Inflammatory macrophage treated with lipopolysaccharide for 1 hour (primary cell): ENCODE results near the gene DENND5B.
"Not testable (repeated sequence)": the region's sequence is repeated elsewhere in the genome, so short reads cannot be mapped to it uniquely, and the experiment has no call there.

ENCODE experiments used
- DNase-seq, 2 donors: peaks; one replicate each; pipeline ENCODE4 v3.0.0-alpha.2; 2020 to 2022

DENND5B gene

DNA sequence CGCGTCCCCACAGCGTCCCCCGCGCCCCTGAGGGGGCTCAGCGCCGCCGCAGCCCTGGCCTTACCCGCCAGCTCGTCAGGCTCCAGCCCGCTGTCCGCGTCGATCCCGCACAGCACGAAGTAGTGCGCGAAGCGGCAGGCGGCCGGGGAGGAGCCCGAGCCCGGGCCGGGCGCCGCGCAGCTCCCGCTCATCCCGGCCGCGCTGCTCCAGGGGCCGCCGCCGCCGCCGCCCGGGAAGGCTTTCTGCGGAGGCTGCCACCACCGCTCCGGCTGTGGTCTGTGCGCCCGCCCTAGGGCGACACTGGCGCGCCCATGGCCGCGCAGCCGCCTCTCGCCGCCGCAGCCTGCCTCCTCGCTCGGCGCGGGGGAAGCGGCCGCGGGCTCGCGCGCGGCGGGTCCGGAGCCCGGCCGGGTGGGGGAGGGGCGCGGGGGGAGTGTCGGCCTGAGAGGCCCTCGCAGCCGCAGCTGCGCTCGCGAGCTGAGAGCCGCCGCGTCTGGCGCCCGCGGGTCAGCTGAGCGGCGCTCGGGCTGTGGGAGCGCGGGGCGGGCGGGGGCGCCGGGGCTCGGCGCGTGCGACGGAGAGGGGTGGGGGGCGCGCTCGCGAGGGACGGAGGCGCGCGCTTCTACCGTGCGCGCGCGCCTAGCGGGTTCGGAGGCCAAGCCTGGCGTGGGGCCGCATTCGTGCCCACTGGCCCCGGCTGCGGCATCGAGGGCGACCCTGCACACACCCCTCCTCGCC is at the start of gene DENND5B:
DENND5B (minus strand) TSS at position 495 of the 738 bp plus-strand sequence; CDS start at position 191, 304 bp downstream.
- peak; percentile 35 to 40 for DNase-seq

DNA sequence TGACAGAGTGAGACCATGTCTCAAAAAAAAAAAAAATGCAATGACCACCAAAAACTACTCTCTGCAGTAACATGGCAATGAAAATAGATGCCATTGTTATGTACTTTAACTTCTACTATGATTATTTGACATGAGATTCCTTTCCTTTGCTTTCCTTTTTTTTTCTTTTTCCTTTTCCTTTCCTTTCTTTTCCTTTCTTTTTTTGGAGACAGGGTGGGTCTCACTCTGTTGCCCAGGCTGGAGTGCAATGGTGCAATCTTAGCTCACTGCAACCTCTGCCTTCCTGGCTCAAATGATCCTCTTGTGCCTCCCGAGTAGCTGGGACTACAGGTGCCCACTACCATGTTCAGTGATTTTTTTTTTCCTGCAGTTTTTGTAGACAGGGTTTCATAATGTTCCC is 43.7 kb upstream of the DENND5B start:
- no peak for DNase-seq

DNA sequence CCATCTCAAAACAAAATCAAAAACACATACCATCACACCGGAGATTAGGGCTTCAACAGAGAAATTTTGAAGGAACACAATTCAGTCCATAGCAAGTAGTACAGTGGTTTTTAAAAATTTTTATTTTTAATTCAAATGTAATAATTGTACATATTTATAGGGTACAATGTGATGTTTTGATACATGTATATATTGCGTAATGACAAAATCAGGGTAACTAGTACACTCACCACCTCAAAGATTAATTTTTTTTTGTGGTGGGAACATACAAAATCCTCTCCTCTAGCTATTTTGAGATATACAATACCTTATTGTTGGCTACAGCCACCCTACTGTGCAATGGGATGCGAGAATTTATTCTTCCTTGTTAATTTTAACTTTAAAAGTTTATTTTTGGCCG is 42.5 kb upstream of the DENND5B start:
- no peak for DNase-seq

DNA sequence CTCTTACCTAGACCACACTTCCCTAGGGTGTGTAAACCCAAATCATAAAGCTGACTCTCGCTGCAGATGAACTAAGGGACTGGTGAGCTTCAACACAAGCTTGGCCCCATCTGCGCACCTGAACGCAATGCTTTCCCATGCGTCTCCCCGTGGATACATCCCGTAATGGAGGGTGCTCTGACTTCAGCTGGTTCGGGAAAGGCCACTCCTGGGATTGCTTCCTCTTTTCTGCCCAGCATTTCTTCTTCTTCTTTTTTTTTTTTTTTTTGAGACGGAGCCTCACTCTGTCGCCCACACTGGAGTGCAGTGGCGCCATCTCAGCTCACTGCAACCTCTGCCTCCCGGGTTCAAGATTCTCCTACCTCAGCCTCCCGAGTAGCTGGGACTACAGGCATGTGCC is 40.9 kb upstream of the DENND5B start:
- DNase-seq: peak; percentile 65 to 72

DNA sequence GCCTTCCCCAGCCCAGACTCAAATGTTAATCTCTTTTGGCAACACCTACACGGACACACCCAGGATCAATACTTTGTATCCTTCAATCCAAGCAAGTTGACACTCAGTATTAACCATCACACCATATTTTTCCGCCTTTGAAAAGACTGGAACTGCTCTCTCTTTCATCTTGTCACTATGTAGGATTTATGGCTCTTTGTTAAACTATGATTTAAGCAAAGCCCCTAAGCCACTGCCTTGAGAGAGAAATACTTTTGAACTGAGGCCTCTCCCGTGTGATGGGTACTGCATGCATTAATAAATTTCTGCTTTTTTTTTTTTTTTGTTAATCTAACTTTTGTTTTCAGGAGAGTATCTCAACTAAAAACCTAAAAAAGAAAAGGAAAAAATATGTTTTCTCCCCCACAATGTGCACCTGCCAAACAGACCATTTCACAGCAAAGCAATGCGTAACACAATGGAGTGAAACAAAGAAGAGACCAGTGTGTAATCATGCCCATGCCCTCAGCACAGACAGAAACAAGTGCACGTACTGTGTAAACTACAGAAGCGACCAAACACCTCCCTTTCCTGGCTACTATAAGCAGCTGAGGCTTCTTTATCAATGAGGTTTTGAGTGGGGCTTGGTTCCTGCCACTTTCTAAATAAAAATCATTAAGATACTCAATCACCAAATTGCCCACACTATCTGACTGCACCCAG is 40.2 kb upstream of the DENND5B start:
- DNase-seq: no peak

DNA sequence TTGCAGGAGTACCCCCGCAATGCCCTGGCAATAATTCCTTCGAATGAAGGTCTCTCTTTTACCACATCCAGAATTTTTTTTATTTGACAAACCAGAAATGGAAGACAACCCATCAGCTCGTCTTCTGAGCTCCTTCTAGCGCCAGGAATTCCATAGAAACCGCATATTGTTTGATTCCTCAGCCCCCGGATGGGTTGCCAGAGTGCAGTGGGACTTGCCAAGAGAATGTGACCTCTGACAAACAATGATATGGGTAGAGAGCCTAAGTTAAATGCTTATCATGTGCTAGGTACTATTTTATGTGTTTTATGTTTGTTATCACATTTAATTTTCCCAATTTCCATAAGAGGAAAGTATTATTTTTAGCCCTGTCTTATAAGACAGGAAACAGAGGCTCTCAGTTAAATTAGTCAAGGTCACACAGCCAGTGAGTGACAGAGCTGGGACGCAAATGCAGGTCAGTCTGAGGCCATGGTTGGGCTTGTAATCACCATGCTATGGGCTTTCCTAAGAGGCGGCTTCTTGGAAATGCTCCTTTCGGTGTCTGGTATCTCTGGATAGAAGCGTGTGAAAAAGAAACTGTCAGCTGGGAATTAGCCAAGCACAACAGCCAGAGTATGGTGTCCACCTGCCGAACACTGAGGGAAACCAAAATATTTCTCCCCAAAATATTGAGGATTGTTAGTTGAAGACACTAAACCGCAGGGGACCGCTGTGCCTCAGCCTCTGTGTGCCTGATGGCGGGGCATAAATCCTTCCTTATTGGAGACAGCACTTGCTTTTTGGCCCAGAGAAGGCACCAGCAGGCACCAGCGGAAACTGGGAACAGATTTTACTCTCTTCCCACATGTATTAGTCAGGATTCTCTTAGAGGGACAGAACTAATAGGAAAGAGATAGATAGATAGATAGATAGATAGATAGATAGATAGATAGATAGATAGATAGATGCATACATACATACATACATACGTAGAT is 39.1 kb upstream of the DENND5B start:
- DNase-seq: no peak

DNA sequence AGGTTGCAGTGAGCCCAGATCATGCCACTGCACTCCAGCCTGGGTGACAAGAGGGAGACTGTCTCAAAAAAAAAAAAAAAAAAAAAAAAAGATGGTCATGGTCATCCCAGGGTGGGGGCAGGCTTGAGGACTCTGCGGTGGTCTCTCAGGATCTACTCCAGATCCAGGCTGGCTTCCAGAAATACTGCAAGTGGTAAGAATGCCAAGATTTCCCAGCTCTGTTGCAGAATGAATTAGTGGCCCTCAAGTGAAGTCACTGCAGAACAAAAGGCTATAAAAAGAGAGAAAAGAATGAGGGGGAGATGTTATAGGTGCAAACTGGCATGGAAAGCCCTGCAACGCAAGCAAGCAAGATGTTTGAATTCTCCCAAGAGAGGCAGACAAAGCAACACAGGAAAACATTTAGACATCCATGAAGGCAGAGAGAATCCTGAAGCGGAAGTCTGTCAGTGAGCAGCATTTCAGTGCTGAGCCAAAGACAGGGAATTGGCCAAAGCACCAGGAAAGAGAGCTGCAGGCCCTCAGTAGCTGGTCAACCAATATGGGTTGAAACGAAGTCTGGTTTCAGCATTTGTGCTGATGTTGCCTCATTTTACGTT is 36.6 kb upstream of the DENND5B start:
- DNase-seq: no peak

DNA sequence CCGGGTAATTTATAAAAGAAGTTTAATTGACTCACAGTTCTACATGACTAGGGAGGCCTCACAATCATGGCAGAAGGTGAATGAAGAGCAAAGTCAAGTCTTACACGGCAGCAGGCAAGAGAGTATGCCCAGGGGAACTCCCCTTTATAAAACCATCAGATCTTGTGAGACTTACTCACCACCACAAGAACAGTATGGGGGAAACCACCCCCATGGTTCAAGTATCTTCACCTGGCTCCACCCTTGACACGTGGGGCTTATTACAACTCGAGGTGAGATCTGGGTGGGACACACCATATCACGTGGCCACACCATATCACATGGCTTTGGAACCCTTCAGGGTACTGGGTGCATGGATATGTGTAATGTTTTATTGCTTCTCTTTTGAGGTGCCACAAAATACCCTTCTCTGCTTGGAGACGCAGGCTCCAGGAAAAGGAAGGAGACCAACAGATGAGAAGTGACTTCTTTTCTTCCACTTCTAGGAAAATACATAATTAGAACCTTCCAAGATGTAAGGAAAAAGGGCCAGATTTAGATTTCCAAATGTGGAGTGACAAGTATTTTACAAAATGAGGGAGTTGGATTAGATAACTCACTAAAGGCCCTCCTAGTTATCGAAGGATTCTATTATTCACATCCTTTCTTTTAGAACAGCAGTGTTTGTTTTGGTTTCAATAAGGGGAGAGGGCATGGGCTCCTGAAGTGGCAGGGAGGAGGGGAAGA is 35.5 kb upstream of the DENND5B start:
- DNase-seq: peak in 1 of 2 donors; percentile 28

DNA sequence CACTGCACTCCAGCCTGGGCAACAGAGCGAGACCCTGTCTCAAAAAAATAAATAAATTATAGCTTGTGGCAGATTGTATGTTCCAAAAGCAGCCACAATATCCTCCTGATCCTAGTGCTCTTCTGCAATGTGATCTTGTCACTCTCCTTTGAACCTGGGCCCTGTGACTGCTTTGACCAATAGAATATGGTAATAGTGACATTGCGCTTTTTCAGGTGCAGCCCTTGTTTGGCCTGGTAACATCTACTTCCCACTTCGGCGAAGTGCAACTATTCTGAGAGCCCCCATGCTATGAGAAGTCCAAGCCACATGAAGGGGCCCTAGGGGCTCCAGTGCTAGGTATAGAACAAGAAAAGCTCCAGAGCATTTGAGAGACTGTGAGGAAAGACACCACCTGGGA is 31.1 kb upstream of the DENND5B start:
- no peak for DNase-seq

DNA sequence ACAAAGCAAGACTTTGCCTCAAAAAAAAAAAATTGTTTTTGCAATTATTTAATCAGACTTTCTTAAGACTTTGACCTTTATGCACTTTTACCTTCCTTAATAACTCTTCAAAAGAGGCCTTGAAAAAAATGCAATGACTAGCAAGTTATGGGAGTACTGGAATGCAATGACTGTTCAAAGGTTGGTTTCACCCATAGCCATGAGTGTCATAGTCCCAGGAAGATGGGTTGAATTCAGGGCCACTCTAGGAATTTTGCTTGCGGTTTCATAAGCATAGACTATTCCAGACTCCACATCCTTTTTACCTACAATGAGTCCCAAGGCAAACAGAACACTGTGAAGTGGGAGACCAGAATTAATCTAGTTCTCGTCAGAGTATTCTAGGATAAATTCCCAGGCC is 29.4 kb upstream of the DENND5B start:
- DNase-seq: no peak

DNA sequence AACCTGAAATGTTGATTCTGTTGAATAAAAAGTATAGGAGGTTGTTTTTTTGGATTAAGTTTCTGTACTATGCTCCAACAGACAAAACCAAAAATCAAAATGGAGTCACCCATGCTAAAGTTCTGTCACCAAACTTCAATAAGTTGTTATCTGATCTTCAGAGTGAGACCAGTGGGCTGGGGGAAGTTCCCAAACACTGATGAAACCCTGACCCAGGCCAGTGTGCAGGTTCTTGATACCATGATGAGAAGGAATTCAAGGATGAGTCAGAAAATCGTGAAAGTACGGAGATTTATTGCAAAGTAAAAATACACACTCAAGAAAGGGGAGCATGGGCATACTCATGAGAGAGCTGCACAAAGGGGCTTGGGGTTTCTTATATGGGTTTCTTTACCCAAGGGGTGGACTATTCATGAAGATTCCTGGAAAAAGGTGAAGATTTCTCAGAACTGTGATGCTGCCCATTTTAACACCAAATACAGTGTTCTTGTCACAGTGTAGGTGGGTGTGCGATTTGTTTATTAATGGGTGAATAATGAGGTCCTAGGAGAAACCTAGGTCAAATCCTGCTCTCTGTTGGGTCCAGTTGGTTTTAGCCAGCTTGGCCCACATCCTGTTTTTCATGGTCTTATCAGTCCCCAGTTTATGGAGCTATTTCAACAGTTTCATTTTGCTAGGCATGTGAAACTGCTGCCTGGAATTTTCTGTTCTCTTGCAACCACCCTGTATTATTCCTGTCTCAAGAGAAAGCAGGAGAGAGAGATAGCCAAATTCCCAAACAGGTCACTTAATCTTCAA is 27.5 kb upstream of the DENND5B start:
- DNase-seq: no peak

DNA sequence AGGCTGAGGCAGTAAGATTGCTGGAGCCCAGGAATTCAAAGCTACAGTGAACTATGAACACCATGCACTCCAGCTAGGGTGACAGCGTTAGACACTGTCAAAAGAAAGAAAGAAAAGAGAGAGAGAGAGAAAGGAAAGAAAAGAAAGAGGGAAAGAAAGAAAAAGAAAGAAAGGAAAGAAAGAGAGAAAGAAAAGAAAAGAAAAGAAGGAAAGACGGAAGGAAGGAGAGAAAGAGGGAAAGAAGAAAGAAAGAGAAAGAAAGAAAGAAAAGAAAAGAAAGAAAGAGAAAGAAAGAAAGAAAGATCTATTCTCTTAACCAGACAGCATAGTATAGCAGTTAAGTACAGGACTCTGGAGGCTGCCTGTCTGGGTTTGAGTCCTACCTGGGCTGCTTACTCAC is 21.9 kb upstream of the DENND5B start:
- no peak for DNase-seq

DNA sequence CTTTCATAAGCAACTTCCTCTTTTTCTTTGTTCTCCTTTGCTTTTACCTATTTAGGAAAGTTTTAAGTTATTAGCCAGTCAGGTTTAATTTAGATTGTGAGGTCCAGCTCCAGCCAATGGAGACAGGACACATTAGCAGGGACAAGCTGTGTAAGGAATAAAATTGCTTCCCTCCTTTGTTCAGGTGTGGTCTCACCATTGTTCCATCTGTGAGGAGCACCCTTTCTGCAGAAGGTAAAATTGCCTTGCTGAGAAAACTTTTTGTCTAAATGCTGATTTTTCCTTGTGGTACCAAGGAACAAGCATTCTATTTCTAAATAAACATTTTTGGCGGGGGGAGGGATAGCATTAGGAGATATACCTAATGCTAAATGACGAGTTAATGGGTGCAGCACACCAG is 17.4 kb upstream of the DENND5B start:
- DNase-seq: not testable (repeated sequence)

DNA sequence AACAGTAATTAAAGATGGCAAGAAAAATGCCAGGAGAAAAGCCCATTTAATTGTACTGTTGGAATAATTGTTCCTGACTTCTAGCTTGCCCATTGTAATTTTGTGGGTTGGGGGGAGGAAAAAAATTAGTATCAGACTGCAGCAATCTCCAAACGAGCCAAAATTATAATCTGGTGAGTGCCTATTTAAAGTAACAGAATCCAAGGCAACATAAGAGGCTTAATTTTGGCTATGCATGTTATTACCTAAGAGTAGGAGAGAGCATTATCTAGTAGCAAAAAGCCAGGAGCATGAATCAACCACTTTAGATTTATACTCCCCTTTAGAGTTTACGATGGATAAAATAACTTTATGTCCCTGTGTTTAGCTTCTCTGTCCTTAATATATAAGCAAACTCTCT is 14.6 kb upstream of the DENND5B start:
- no peak for DNase-seq

DNA sequence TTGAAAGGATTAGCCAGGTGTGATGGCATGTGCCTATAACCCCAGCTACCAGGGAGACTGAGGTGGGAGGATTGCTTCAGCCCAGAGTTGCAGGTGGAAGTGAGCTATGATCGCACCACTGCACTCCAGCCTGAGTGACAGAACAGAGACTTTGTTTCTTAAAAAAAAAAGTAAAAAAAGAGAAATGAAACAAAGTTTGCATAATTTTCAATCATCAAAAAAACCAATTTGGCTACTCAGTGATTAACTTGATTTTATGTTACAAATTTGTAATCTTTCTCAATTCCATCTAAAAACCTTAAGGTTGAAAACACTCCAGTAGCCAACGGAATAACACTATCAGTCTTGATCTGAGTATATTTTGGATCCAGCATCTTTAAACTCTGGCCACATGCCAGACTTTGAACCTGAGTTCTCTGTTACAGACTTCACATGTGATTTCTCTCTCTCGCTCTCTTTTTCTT is 12.6 kb upstream of the DENND5B start:
- DNase-seq: no peak

DNA sequence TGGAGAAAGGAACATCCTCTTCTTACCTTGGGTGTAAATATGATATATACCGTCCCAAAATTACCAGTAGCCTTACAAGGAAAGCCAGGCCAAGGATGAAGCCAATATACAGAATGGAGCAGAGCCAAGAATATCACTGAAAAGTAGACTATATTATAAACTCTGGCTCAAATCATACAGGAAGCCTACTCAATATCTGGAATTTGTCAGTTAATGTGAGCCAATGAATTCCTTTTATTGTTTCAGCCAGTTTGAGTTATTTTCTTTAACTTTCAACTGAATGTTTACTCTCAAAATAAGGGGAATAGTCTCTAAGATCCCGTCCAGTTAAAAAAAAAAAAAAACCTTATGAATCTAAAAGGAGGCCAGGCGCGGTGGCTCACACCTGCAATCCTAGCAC is 9.8 kb upstream of the DENND5B start:
- DNase-seq: no peak

DNA sequence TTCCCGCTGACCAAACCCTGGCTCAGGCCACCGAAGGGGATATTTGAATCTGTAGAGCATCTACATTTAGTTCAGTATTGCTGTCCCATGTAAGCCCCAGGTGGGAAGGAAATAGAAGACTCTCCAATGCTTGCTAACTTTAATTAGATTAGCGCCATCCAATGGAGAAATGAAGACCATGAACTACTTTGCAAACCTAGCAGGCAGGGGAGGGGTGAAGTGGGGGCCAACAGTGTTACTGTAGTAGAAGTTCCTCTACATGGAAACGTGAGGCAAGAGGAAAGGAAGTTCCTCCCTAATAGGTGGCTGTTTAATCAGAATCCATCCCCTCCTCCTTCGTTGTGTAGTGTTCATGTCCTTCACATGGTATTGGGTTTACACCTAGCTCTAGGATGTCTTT is 9.3 kb upstream of the DENND5B start:
- no peak for DNase-seq

DNA sequence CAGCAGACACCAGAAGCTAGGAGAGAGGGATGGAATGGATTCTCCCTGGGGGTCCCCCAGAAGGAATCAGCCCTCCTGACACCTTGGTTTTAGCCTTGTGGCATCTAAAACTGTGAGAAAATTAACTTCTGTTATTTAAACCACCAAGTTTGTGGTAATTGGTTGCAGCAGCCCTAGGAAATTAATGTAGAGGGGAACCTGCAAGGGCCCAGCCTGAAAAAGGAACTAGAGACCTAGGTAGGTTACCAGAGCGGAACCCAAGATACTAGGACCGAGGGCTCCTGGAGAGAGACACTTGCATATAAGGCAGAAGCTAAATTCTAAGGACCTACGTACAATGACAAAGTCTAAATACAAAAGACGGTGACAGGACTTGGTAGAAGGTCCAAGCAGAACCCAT is 8.1 kb upstream of the DENND5B start:
- DNase-seq: no peak

DNA sequence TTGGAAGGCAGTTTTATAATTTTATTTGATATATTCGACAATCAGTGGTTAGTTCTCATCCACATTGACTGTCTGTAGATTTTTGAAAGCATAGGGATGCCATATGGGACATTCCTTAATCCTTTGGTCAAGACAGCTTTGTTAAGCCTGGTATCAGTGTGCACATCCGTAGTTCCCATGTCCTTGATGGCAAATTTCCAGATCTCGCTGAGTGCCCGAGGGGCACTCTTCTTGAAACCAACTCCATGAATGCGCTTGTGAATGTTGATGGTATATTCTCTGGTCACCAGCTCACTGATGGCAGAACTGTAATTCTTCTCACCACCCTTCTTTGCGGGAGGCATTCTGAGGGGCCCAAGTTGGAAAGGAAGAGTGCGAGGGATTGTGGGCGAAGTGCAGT is 6.1 kb upstream of the DENND5B start:
- DNase-seq: no peak

DNA sequence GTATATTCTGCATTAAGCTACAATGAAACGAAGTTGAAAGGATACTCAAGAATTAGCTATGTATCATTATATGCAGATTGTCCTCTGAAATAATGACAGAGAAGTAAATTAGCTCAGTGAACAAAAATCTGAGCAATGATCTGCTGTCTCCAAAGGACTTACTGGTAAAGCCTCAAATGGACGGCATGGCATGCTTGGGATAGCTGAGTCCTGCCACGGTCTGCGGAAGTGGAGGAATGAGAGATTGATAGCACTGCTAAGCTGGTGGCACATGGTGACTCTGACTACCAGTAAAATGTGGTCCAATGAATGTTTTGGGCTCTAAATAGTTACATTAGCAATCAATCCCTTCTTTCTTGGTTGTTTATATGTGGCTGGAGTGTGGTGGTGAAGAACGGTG is 3.7 kb upstream of the DENND5B start:
- DNase-seq: no peak

DNA sequence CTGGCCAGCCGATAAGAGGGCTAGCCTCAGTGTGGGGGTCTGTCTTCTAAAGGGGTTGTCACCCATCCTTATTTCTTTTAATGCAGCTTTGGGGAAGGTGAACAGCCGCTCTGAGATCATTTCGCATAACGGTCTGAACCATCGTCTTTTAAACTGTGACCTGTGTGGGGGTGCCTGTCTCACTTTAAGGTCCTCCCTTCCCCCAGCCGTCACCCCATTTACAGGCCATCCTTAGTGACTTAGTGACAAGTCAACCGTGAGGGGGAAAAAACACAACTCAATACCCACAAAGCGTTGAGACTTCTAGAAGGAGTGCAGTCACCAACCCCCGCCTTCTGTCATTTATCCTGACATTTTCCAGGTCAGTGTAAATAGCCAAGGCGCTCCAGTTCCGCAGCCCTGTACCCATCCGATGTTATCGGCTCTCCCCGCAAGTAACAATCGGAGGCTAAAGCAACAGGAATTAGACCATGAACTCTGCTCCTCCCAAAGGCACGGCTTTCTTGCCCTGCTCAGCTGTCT is 505 bp upstream of the DENND5B start:
- DNase-seq: no peak
